HG02623 (cell line): ENCODE results near the gene CLASP1.
"Not testable (repeated sequence)": the region's sequence is repeated elsewhere in the genome, so short reads cannot be mapped to it uniquely, and the experiment has no call there.

Experiments
- ATAC-seq: cut with Tn5 transposase; IDR thresholded peaks from one replicate; pipeline ENCODE4 v1.9.1; 2021; ENCODE audit warnings: moderate library complexity; ENCODE audit not compliant: unreplicated experiment

Gene CLASP1

GRCh38 chr2:121626777-121627524 lies 22.3 kb downstream of the CLASP1 start:
- no peak for ATAC-seq

- ATAC-seq, result no peak
Observed at GRCh38 chr2:121625953-121626352, 23.3 kb downstream of the CLASP1 start.

- no peak for ATAC-seq
Observed at GRCh38 chr2:121617042-121617599, 32.1 kb downstream of the CLASP1 start.

GRCh38 chr2:121613774-121614173 lies 35.5 kb downstream of the CLASP1 start:
- ATAC-seq, result no peak

GRCh38 chr2:121613152-121613551 lies 36.1 kb downstream of the CLASP1 start:
- no peak for ATAC-seq

- no peak for ATAC-seq
Observed at GRCh38 chr2:121611730-121612705, 37.2 kb downstream of the CLASP1 start.

GRCh38 chr2:121611048-121611649 lies 38.1 kb downstream of the CLASP1 start:
- ATAC-seq, result not testable (repeated sequence)

- not testable (repeated sequence) for ATAC-seq
Observed at GRCh38 chr2:121610487-121610874, 38.8 kb downstream of the CLASP1 start.

- ATAC-seq, result no peak
Observed at GRCh38 chr2:121608967-121609366, 40.3 kb downstream of the CLASP1 start.

GRCh38 chr2:121608367-121608766 lies 40.9 kb downstream of the CLASP1 start:
- no peak for ATAC-seq

GRCh38 chr2:121605820-121606733 lies 43.2 kb downstream of the CLASP1 start:
- ATAC-seq, result no peak

GRCh38 chr2:121603185-121603584 lies 46.1 kb downstream of the CLASP1 start:
- ATAC-seq, result no peak

GRCh38 chr2:121599963-121600651 lies 49.2 kb downstream of the CLASP1 start:
- no peak for ATAC-seq

- ATAC-seq, result no peak
Observed at GRCh38 chr2:121598087-121598486, 51.2 kb downstream of the CLASP1 start.

GRCh38 chr2:121596221-121597080 lies 52.8 kb downstream of the CLASP1 start:
- peak; percentile 63 for ATAC-seq

GRCh38 chr2:121595012-121595891 lies 54.0 kb downstream of the CLASP1 start:
- ATAC-seq, result no peak

- ATAC-seq, result no peak
Observed at GRCh38 chr2:121591199-121591598, 58.1 kb downstream of the CLASP1 start.

- ATAC-seq, result no peak
Observed at GRCh38 chr2:121588357-121588756, 60.9 kb downstream of the CLASP1 start.
